ENCODE data around the gene GSDMA.

Gene GSDMA

GRCh38 chr17:40021451-40021971 lies 58.7 kb downstream of the GSDMA start:
- no peak for DNase-seq (ENCODE audit: low read depth in 2 of 2)

DNA sequence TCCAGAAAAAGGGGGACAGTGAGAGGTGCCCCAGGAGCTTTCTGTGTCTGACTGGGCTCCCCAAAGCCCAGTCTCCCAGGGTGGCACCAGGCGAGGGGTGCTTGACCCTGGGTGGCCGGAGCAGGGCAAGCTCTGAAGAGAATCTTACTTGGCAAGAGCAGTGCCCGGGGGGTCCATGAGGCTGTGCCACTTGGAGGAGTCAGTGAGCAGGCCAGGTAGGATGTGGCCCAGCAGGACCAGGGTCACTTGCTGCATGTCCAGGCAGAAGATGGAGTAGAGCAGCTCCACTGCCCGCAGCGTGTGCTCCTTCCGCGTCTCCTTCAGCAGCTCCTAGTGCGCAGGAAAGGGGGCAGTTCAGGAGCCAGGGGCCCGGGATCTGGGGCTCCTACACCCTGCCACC lies 59.7 kb downstream of the GSDMA start:
- DNase-seq (ENCODE audit: low read depth in 2 of 2), result no peak

- no peak for DNase-seq (ENCODE audit: low read depth in 2 of 2)
Observed at GRCh38 chr17:40022961-40023541, 60.2 kb downstream of the GSDMA start.

DNA sequence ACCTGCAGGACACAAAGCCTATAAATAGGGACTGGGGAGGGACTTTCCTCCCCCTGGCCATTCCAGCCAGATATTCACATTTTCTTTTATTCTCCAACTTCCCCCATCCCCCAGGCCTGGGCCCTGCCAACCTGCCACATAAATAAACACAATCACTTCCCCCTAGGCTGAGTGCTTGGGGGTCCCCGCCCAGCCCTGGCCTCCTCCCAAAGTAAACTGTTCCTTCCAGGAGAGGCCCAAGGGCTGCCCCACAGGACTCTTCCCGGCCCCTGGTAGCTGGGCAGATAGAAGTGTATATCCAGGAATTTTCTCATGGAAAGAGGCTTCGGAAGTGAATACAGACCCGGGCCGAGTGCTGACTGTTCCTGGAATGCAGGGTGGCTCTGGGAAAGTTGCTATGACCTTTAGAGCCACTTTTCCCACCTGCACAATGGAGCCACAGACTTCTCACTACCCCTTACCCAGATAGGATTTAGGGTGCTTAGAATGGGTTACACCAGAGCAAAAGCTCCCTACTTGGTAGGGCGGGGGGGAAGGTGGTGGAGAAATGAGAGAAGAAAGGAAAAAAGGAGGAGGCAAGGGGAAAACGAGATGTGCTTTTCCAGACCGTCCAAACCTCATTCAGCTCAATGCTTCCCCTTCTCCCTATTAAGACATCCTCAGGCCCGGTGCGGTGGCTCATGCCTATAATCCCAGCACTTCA lies 60.9 kb downstream of the GSDMA start:
- DNase-seq (ENCODE audit: low read depth in 2 of 2), result no peak

DNA sequence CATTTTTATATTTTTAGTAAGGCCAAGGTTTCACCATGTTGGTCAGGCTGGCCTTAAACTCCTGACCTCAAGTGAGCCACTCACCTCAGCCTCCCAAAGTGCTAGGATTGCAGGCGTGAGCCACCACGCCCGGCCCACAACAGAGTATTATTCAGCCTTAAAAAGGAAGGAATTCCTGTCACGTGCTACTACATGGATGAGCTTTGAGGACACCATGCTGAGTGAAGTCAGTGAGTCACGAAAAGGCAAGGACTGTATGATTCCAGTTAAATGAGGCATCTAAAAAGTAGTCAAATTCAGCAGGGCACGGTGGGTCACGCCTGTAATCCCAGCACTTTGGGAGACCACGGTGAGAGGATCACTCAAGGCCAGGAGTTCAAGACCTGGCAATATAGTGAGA lies 62.1 kb downstream of the GSDMA start:
- DNase-seq (ENCODE audit: low read depth in 2 of 2), result no peak

DNA sequence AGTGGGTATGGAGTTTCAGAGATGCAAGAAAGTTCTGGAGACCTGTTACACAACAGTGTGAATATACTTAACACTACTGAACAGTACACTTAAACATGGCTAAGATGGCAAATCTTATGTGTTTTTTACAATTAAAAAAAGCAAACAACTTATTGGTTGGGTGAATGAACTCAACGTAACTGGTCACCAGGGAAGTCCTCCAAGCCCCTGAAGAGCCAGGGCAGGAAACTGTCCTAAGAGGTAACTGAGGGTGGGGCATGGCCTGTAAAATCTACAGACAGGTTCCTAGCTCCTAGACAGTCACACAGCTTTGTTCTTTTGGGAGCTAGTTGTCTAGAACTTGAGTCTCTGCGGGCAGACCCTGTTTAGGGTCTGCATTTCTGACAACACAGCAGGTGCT lies 62.8 kb downstream of the GSDMA start:
- no peak for DNase-seq (ENCODE audit: low read depth in 2 of 2)

GRCh38 chr17:40025991-40026815 lies 63.4 kb downstream of the GSDMA start:
- DNase-seq (ENCODE audit: low read depth in 2 of 2), result peak in 1 of 2 donors; percentile 22

DNA sequence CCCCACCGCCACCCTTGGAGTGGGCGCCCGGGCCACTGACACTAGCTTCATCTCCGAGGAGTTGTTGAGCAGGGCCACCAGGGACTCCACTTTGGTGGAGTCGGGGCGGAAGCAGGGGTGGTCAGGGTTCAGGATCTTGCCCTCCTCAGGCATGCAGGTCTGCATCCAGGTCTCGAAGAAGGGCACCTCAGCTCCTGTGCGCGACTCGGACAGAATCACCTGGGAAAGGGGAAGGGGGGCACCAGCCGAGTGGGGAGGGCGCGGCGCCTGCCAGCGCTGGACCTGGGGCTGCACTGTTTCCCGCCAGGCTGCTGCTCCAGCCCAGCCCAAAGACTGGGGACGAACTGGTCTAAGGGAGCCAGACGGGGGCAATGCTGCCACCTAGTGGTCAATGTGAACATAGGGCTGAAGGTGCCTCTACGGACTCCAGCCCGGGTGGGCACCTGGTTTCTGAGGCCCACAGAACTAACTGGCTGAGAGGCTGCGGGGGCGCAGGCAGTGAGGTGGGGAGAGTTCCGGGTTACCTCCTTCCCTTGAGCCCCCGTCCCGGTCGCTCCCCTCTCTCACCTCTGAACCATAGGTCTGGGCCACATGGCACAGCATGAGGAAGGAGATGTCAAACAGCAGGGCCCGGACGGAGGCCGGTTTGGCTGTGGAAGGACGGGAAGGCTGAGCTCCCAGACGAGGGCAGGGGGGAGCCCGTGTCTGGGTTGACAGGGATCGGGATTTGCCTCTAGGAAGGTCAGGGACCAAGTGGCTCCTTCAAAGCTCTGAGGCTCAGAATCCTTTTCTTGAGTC lies 64.2 kb downstream of the GSDMA start:
- DNase-seq (ENCODE audit: low read depth in 2 of 2), result peak; percentile 66 to 68

Measured in activated CD4-positive, alpha-beta T cell treated with anti-CD3 and anti-CD28 coated beads for 24 hours (primary cell).